K562 (cell line): ENCODE results near the gene BRAF. TPM values are rescaled to one million over a fixed set of nuclear protein-coding genes. Genes with fewer than 3 reads are reported as not detected.
A peak's percentile ranks its signal among the peaks of the same experiment; 100 is the strongest.

Experiments
- ATAC-seq: fragments of 200-7000 bp; cut with Tn5 transposase; 3 replicates; pipeline ENCODE4 v1.9.1; 2020; ENCODE audit warnings: moderate library complexity
- BruUV-seq: library from RNA; stranded (reverse); fragments of 400-500 nt; replicated peaks from 2 replicates; lab custom pipeline; 2021; lab: Mats Ljungman, UMichigan
- CTCF ChIA-PET: fragments of 300-600 bp; formaldehyde crosslinking; extraction: SDS; loops from one replicate; lab custom pipeline; 2021; ENCODE audit warnings: low intra/inter-chr PET ratio; lab: Yijun Ruan, JAX
- POLR2A ChIA-PET: fragments of 300-600, 350-650 bp; sonication (Branson Sonifier 250); formaldehyde crosslinking; extraction: SDS; loops from one replicate; lab custom pipeline; 2021; ENCODE audit warnings: antibody characterized with exemption, inconsistent platforms; lab: Yijun Ruan, JAX
- DNase-seq, 4 experiments: peaks; one replicate each; pipeline versions ENCODE4 v3.0.0 to v3.0.0-alpha.2; 2011 to 2018; ENCODE audit warnings: low spot score in 3 of 4, mixed read lengths in 3 of 4; ENCODE audit errors: extremely low read depth in 1 of 4
- FAIRE-seq: peaks from 2 replicates; lab custom pipeline; 2011; peaks lifted over from hg19 to GRCh38; lab: Jason Lieb, UNC
- H2AFZ ChIP-seq: 2 replicates; pipeline ENCODE4 v1.6.0; 2011; ENCODE audit warnings: low read depth, low read length, control low read depth, inconsistent platforms
- H3K27ac ChIP-seq: fragments of 200-600 bp; 3 replicates; pipeline ENCODE4 v1.8.0; 2011; ENCODE audit warnings: low read depth, mild to moderate bottlenecking, control low read depth, inconsistent platforms, low read length, moderate library complexity, mixed read lengths; ENCODE audit errors: extremely low read depth
- H3K27me3 ChIP-seq, 2 experiments: fragments of 300-600 bp in 1 of 2; 2 replicates in 1 of 2; 3 replicates in 1 of 2; pipeline versions ENCODE4 v1.6.0 to v1.8.0; 2011; ENCODE audit warnings: inconsistent platforms in 2 of 2, low read length in 2 of 2, mild to moderate bottlenecking in 1 of 2, mixed read lengths in 1 of 2, moderate library complexity in 1 of 2; ENCODE audit not compliant: control insufficient read depth in 2 of 2, insufficient read depth in 2 of 2
- H3K36me3 ChIP-seq: fragments of 300-600 bp; 3 replicates; pipeline ENCODE4 v1.8.0; 2011; ENCODE audit warnings: mild to moderate bottlenecking, low read length, inconsistent platforms; ENCODE audit not compliant: control insufficient read depth, insufficient read depth
- H3K4me1 ChIP-seq, 2 experiments: fragments of 200-600 bp in 1 of 2; replicated peaks in 1 of 2; 2 replicates in 1 of 2; 3 replicates in 1 of 2; pipeline versions ENCODE4 v1.5.1 to v1.8.0; 2011; ENCODE audit warnings: inconsistent platforms in 2 of 2, low read length in 2 of 2, mild to moderate bottlenecking in 1 of 2, mixed read lengths in 1 of 2, moderate library complexity in 1 of 2; ENCODE audit not compliant: control insufficient read depth in 2 of 2, insufficient read depth in 2 of 2
- H3K4me2 ChIP-seq: 2 replicates; pipeline ENCODE4 v1.6.1; 2011; ENCODE audit warnings: low read length, control low read depth, inconsistent platforms, mixed read lengths; ENCODE audit not compliant: insufficient read depth
- H3K4me3 ChIP-seq: fragments of 200-600 bp; sonication (generic), shearing (Covaris generic); 2 replicates; pipeline ENCODE4 v1.5.1; 2016; ENCODE audit warnings: control low read depth, inconsistent platforms
- H3K79me2 ChIP-seq: fragments of 200-600 bp; 3 replicates; pipeline ENCODE4 v1.8.0; 2011; ENCODE audit warnings: low read length, inconsistent platforms; ENCODE audit not compliant: control insufficient read depth, insufficient read depth
- H3K9ac ChIP-seq, 2 experiments: 2 replicates each; pipeline versions ENCODE4 v1.6.0 to v1.6.1; 2011; ENCODE audit warnings: low read depth in 2 of 2, low read length in 2 of 2, control low read depth in 1 of 2, inconsistent platforms in 1 of 2, mild to moderate bottlenecking in 1 of 2, mixed read lengths in 1 of 2; ENCODE audit not compliant: insufficient read depth in 1 of 2
- H3K9me1 ChIP-seq: one replicate; pipeline ENCODE4 v1.6.0; 2011; ENCODE audit warnings: inconsistent platforms, mild to moderate bottlenecking, low read length, moderate library complexity; ENCODE audit not compliant: control insufficient read depth, insufficient read depth
- H3K9me3 ChIP-seq: replicated peaks from 2 replicates; pipeline ENCODE4 v1.5.1; 2011; ENCODE audit warnings: low read depth, low read length, inconsistent platforms; ENCODE audit not compliant: control insufficient read depth, insufficient read depth
- H4K20me1 ChIP-seq: replicated peaks from 2 replicates; pipeline ENCODE4 v1.6.1; 2011; ENCODE audit warnings: low read length, inconsistent platforms, mixed read lengths; ENCODE audit not compliant: control insufficient read depth, insufficient read depth
- ARNT ChIP-seq, 2 experiments: fragments of 450-650 bp; IDR thresholded peaks; 2 replicates each; pipeline ENCODE4 v1.6.1; 2016; ENCODE audit warnings: mild to moderate bottlenecking in 1 of 2
- GATA2 ChIP-seq: sonication (generic); formaldehyde crosslinking; IDR thresholded peaks from 2 replicates; pipeline ENCODE4 v1.4.0; 2020; ENCODE audit warnings: mild to moderate bottlenecking, missing genetic modification reagents
- GTF2E2 ChIP-seq: fragments of 200-800 bp; sonication (Bioruptor generic); IDR thresholded peaks from 2 replicates; pipeline ENCODE4 v1.6.1; 2016; ENCODE audit warnings: missing genetic modification characterization, missing compliant biosample characterization
- HBP1 ChIP-seq: fragments of 450-650 bp; formaldehyde crosslinking; IDR thresholded peaks from 2 replicates; pipeline ENCODE4 v1.4.0; 2022; ENCODE audit warnings: missing genetic modification characterization
- HLTF ChIP-seq: fragments of 450-650 bp; IDR thresholded peaks from 2 replicates; pipeline ENCODE4 v1.6.1; 2016
- HNRNPH1 ChIP-seq: fragments of 200-400 bp; formaldehyde crosslinking; optimal IDR thresholded peaks from 2 replicates; pipeline ENCODE3; 2017; ENCODE audit warnings: low read depth, mild to moderate bottlenecking, low read length, moderate library complexity
- MEF2D ChIP-seq: conservative IDR thresholded peaks from 2 replicates; pipeline ENCODE4 v1.6.1; 2016; ENCODE audit warnings: low read depth, missing genetic modification characterization, missing compliant biosample characterization
- NFATC3 ChIP-seq: fragments of 450-650 bp; IDR thresholded peaks from 2 replicates; pipeline ENCODE4 v1.6.1; 2017; ENCODE audit warnings: mild to moderate bottlenecking
- RNF2 ChIP-seq: sonication (generic); IDR thresholded peaks from 2 replicates; pipeline ENCODE4 v1.6.1; 2016
- SMAD2 ChIP-seq: fragments of 150-350 bp; IDR thresholded peaks from 2 replicates; pipeline ENCODE4 v1.6.1; 2014; ENCODE audit warnings: low read depth, mild to moderate bottlenecking, low read length
- SMARCA5 ChIP-seq: fragments of 450-650 bp; IDR thresholded peaks from 2 replicates; pipeline ENCODE4 v1.6.1; 2016
- ZBTB33 ChIP-seq: sonication (generic); formaldehyde crosslinking; IDR thresholded peaks from 2 replicates; pipeline ENCODE4 v1.8.1; 2023; ENCODE audit warnings: mild to moderate bottlenecking, missing genetic modification reagents
- ZNF124 ChIP-seq: sonication (generic); formaldehyde crosslinking; IDR thresholded peaks from 2 replicates; pipeline ENCODE4 v1.8.1; 2022; ENCODE audit warnings: missing genetic modification reagents
- ZNF445 ChIP-seq: fragments of 250-450 bp; sonication (Bioruptor Pico); IDR thresholded peaks from 2 replicates; pipeline ENCODE4 v1.4.0; 2020; ENCODE audit warnings: low read depth, mild to moderate bottlenecking, moderate library complexity
- WGBS: fragments of 100-300 bp; shearing (Covaris generic); methylation state at CpG from one replicate; pipeline ENCODE4 v1.1.6; 2016; ENCODE audit warnings: low coverage, mixed read lengths; ENCODE audit not compliant: insufficient coverage; ENCODE audit errors: missing lambda C conversion rate; 5-methylcytosine and 5-hydroxymethylcytosine counted together
- in situ Hi-C: fragments of 300-500 bp; cut with MboI; formaldehyde crosslinking; loops from 4 replicates; pipeline ENCODE4 v1.15.0; 2018; ENCODE audit warnings: inconsistent platforms, mixed read lengths
- intact Hi-C: fragments of 100-400 bp; cut with micrococcal nuclease; formaldehyde crosslinking; loops from 2 replicates; pipeline ENCODE4 v1.14.2; 2022
- polyA plus RNA-seq, 8 experiments: library from polyadenylated mRNA; depleted of rRNA in 4 of 8; stranded (reverse) in 5 of 8; unstranded in 3 of 8; fragments of >200 nt; fragmentation: Nextera tagmentation in 2 of 8; fragmentation: Illumina TruSeq in 1 of 8; extraction: Ambion mirVana in 2 of 8; extraction: Trizol in 1 of 8; gene quantifications; 2 replicates each; pipeline versions ENCODE4 v1.2.1 to v1.2.3, GENCODE V29; 2011 to 2014; ENCODE audit warnings: inconsistent platforms in 1 of 8, missing spikeins in 1 of 8
- total RNA-seq, 7 experiments: library from RNA; depleted of rRNA in 6 of 7; stranded (reverse); fragments of >200 nt in 6 of 7; fragmentation: Illumina TruSeq in 2 of 7; extraction: Trizol in 2 of 7; gene quantifications; 2 replicates each; pipeline versions ENCODE4 v1.2.1 to v1.2.3, GENCODE V29; 2011 to 2021; ENCODE audit warnings: low replicate concordance in 1 of 7

Gene BRAF
- total and polyA plus RNA-seq, 9 of the 15 experiments (the other 6 are each of a cell fraction or from before 2014, with no cell fraction given): 3.6 to 38.3 (median 21.9) TPM

- TF ChIP-seq HBP1 (CRISPR knock-in tag) (0 out of 2 replicates have a peak, but pooled peaks have one; percentile 11), GTF2E2 (tag) (peak; percentile 90), ARNT (IDR thresholded peaks at IDR 0.05) (peak; percentile 44 to 56; a peak in 1 of 4 replicates), HLTF (peak; percentile 34; the same call in 1 of the 2 replicates), ZNF124 (no peak), SMAD2 (no peak)
Observed at GRCh38 chr7:140696024-140696679, 228.6 kb downstream of the BRAF start (continued).

DNA sequence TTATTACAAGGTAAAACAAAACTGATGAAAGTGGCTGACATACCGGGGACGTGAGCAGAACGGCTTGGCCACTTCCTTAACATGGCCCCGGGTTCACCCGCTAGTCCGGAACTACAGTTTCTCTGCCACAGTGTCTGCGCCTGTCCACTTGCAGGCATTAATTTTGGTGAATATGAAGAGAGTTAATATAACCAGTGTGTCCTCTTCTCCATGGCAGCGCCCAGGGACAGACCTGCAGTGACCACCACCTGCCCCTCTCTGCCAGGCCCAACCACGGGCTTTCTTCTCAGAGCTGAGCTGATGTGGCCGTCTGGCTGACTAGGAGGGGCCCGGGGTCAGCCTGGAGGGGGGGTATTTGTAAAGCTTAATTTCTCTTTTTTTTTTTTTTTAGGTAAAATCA lies 229.3 kb downstream of the BRAF start:
- Histone ChIP-seq H4K20me1 (0 out of 2 replicates have a peak, but pooled peaks cover 7% of the 10 kb centered on the region), H2AFZ (no peak overlapping the region), H3K9ac (no peak overlapping the region; a peak in 1 of 4 replicates), H3K4me2 (no peak overlapping the region), H3K79me2 (peaks cover 36% of the 10 kb centered on the region), H3K36me3 (peaks cover 19% of the 10 kb centered on the region; the same call in 2 of the 3 replicates), H3K27ac (no peak overlapping the region), H3K4me1 (peaks cover 18 to 36% of the 10 kb centered on the region in 2 experiments; a peak in 3 of 5 replicates), H3K9me1 (peaks cover 3% of the 10 kb centered on the region), H3K4me3 (no peak overlapping the region), H3K9me3 (no peaks in the 10 kb centered on the region), H3K27me3 (no peaks in the 10 kb centered on the region; a peak in 1 of 5 replicates)
- no peak for FAIRE-seq
- in situ Hi-C loops: no loop called here
- TF ChIP-seq ZNF445 (CRISPR knock-in tag) (no peak), ZBTB33 (CRISPR knock-in tag) (0 out of 2 replicates have a peak, but pooled peaks have one; percentile 32), GATA2 (CRISPR knock-in tag) (no peak), RNF2 (no peak), NFATC3 (no peak), HNRNPH1 (no peak), MEF2D (tag) (no peak), SMARCA5 (no peak)
- no TSS peak for BruUV-seq
- CTCF ChIA-PET: interaction anchor here (0.6 kb wide), 1 partner anchor 220 kb away, joined by 3 read pairs; no protein-coding TSS in a partner anchor
- POLR2A ChIA-PET: interaction anchor here (0.9 to 1.5 kb wide), 2 partner anchors 8 to 10 kb away, joined by 4 to 7 read pairs; no protein-coding TSS in a partner anchor
- no peak for ATAC-seq
- no peak for DNase-seq
- intact Hi-C loops: loop anchor here (5.0 to 10.0 kb wide), 2 partner anchors 229 to 317 kb away; partner anchors contain the start of genes BRAF and MRPS33
- WGBS: 86% methylated on average over 11 of the region's 11 CpGs
